ENCODE measurements around the gene TBC1D3B. TPM values are rescaled to one million over a fixed set of nuclear protein-coding genes. Genes with fewer than 3 reads are reported as not detected.

Gene TBC1D3B
- total and polyA plus RNA-seq, 2 of the 13 experiments (the other 11 are each of a cell fraction or from before 2014, with no cell fraction given), result 1.1 to 1.8 TPM

GRCh38 chr17:36129616-36130015 lies 46.8 kb downstream of the TBC1D3B start:
- Histone ChIP-seq H3K36me3 (replicated peaks in 1 of 2; ENCODE audit: control insufficient read depth in 1 of 2, insufficient read depth in 2 of 2, low read length in 2 of 2) (no peaks in the 10 kb centered on the region), H3K4me2 (ENCODE audit: low read depth, low read length) (no peak overlapping the region), H4K20me1 (ENCODE audit: insufficient read depth, low read length) (no peaks in the 10 kb centered on the region), H3K9me3 (ENCODE audit: low read length) (peaks cover 11% of the 10 kb centered on the region; the same call in 1 of the 2 replicates), H3K4me1 (ENCODE audit: insufficient read depth, low read length) (peaks cover 11% of the 10 kb centered on the region), H3K27ac (ENCODE audit: extremely low read length, insufficient read depth, low read length) (no peak overlapping the region), H3K79me2 (ENCODE audit: insufficient read depth, low read length) (no peaks in the 10 kb centered on the region), H3K4me3 (replicated peaks in 1 of 3; ENCODE audit: insufficient read depth in 1 of 3, low read depth in 2 of 3, low read length in 3 of 3) (no peak overlapping the region), H2AFZ (ENCODE audit: low read length) (no peak overlapping the region), H3K27me3 (ENCODE audit: control insufficient read depth in 1 of 2, insufficient read depth in 2 of 2, low read length in 2 of 2) (no peaks in the 10 kb centered on the region), H3K9ac (ENCODE audit: insufficient read depth, low read depth, low read length) (no peak overlapping the region)
- no TSS peak for BruUV-seq (replicated peaks)
- ChIA-PET POLR2A (no interaction called here), CTCF (ENCODE audit: low intra/inter-chr PET ratio, low total read pairs) (no interaction called here)
- no peak for TF ChIP-seq ZNF329 (CRISPR knock-in tag; IDR thresholded peaks at IDR 0.05; ENCODE audit: low read depth)
- DNase-seq (ENCODE audit: low spot score), result no peak
- FAIRE-seq, result no peak
- WGBS (ENCODE audit: low lambda C conversion rate), result 0% methylated on average over 1 of the region's 1 CpG
- intact Hi-C loops (cut with micrococcal nuclease; ENCODE audit: unreplicated experiment) (no loop called here), in situ Hi-C loops (cut with HindIII; ENCODE audit: extremely low pct_ligation_motif_present, low pct_unique_long_range_greater_than_20kb) (no loop called here)
- ATAC-seq, result no peak

- H3K79me2 ChIP-seq (ENCODE audit: insufficient read depth, low read length), result no peaks in the 10 kb centered on the region
- ChIA-PET POLR2A (no interaction called here), CTCF (ENCODE audit: low intra/inter-chr PET ratio, low total read pairs) (no interaction called here)
- peaks cover 1% of the 10 kb centered on the region for H3K4me1 ChIP-seq (ENCODE audit: insufficient read depth, low read length)
- no peak for ATAC-seq
- no peak for DNase-seq (ENCODE audit: low spot score)
- H4K20me1 ChIP-seq (ENCODE audit: insufficient read depth, low read length), result no peaks in the 10 kb centered on the region
- no peak overlapping the region for H2AFZ ChIP-seq (ENCODE audit: low read length)
- no TSS peak for BruUV-seq (replicated peaks)
- in situ Hi-C loops (cut with HindIII; ENCODE audit: extremely low pct_ligation_motif_present, low pct_unique_long_range_greater_than_20kb), result no loop called here
- FAIRE-seq, result no peak
- H3K36me3 ChIP-seq (replicated peaks in 1 of 2; ENCODE audit: control insufficient read depth in 1 of 2, insufficient read depth in 2 of 2, low read length in 2 of 2), result no peaks in the 10 kb centered on the region
- H3K9me3 ChIP-seq (ENCODE audit: low read length), result peaks cover 11% of the 10 kb centered on the region; the same call in 1 of the 2 replicates
- no peak overlapping the region for H3K4me3 ChIP-seq (replicated peaks in 1 of 3; ENCODE audit: insufficient read depth in 1 of 3, low read depth in 2 of 3, low read length in 3 of 3)
- no peak overlapping the region for H3K4me2 ChIP-seq (ENCODE audit: low read depth, low read length)
- H3K27ac ChIP-seq (ENCODE audit: extremely low read length, insufficient read depth, low read length), result no peak overlapping the region
- intact Hi-C loops (cut with micrococcal nuclease; ENCODE audit: unreplicated experiment), result no loop called here
- H3K27me3 ChIP-seq (ENCODE audit: control insufficient read depth in 1 of 2, insufficient read depth in 2 of 2, low read length in 2 of 2), result no peaks in the 10 kb centered on the region
- no peak overlapping the region for H3K9ac ChIP-seq (ENCODE audit: insufficient read depth, low read depth, low read length)
- WGBS (ENCODE audit: low lambda C conversion rate), result 7% methylated on average over 3 of the region's 4 CpGs
- TF ChIP-seq ZNF530 (CRISPR knock-in tag; IDR thresholded peaks at IDR 0.05; ENCODE audit: low read depth), result no peak
- no peak for TF ChIP-seq MBNL3 (CRISPR knock-in tag; conservative IDR thresholded peaks at IDR 0.05)
- TF ChIP-seq KLF12 (CRISPR knock-in tag; IDR thresholded peaks at IDR 0.05; ENCODE audit: borderline replicate concordance), result no peak
- no peak for TF ChIP-seq ZNF414 (CRISPR knock-in tag; IDR thresholded peaks at IDR 0.05)
These were observed 47.9 kb downstream of the TBC1D3B start for GRCh38 chr17:36128411-36128978.
